CD4-positive, alpha-beta T cell (primary cell): Measurements from ENCODE around the gene DYNC1H1. TPM values are rescaled to one million over a fixed set of nuclear protein-coding genes. Genes with fewer than 3 reads are reported as not detected.
"Not testable (repeated sequence)": the region's sequence is repeated elsewhere in the genome, so short reads cannot be mapped to it uniquely, and the experiment has no call there.

Source experiments
- ATAC-seq: fragments of 200-7000 bp; cut with Tn5 transposase; one replicate; pipeline ENCODE4 v1.10.0; 2022; ENCODE audit warnings: mild to moderate bottlenecking; ENCODE audit not compliant: poor library complexity
- CTCF ChIA-PET: fragments of 350-600 bp; sonication (Branson Sonifier 250); formaldehyde crosslinking; loops from one replicate; lab custom pipeline; 2021; ENCODE audit warnings: antibody characterized with exemption, inconsistent platforms; lab: Charles Lee
- POLR2A ChIA-PET: fragments of 350-600 bp; sonication (Branson Sonifier 250); formaldehyde crosslinking; loops from one replicate; lab custom pipeline; 2021; ENCODE audit warnings: antibody characterized with exemption, inconsistent platforms; lab: Charles Lee
- DNase-seq, 14 experiments: peaks; one replicate each; pipeline ENCODE4 v3.0.0-alpha.2; 2013 to 2020; ENCODE audit warnings: mixed read lengths in 2 of 14
- H3K27ac ChIP-seq, 2 donors: one replicate each; pipeline versions ENCODE4 v1.5.1 to v1.7.0; 2013; ENCODE audit warnings: low read length in 2 of 2, low read depth in 1 of 2, mild to moderate bottlenecking in 1 of 2
- H3K27me3 ChIP-seq, 2 experiments: 1 replicate in 1 of 2; 2 replicates in 1 of 2; pipeline versions ENCODE4 v1.6.1 to v1.7.0; 2013; ENCODE audit warnings: low read length in 2 of 2, control low read depth in 1 of 2, mild to moderate bottlenecking in 1 of 2, moderate library complexity in 1 of 2; ENCODE audit not compliant: insufficient read depth in 2 of 2, control insufficient read depth in 1 of 2
- H3K36me3 ChIP-seq: one replicate; pipeline ENCODE4 v1.6.1; 2013; ENCODE audit warnings: low read length, control low read depth; ENCODE audit not compliant: insufficient read depth
- H3K4me1 ChIP-seq: one replicate; pipeline ENCODE4 v1.6.1; 2013; ENCODE audit warnings: low read length, control low read depth; ENCODE audit not compliant: insufficient read depth
- H3K4me3 ChIP-seq: one replicate; pipeline ENCODE4 v1.5.1; 2013; ENCODE audit warnings: mild to moderate bottlenecking, low read length, moderate library complexity
- H3K9me3 ChIP-seq, 2 experiments: 1 replicate in 1 of 2; 2 replicates in 1 of 2; pipeline versions ENCODE4 v1.6.1 to v1.7.0; 2013; ENCODE audit warnings: low read length in 2 of 2, mild to moderate bottlenecking in 2 of 2, control low read depth in 1 of 2, moderate library complexity in 1 of 2; ENCODE audit not compliant: control insufficient read depth in 1 of 2, insufficient read depth in 1 of 2
- H3K27ac Mint-ChIP-seq: one replicate; pipeline ENCODE4 v1.8.0; 2020; ENCODE audit warnings: mixed read lengths
- H3K27me3 Mint-ChIP-seq: one replicate; pipeline ENCODE4 v1.8.0; 2021; ENCODE audit warnings: mixed read lengths
- H3K36me3 Mint-ChIP-seq: one replicate; pipeline ENCODE4 v1.8.0; 2021; ENCODE audit warnings: low read depth, mixed read lengths
- H3K4me1 Mint-ChIP-seq: one replicate; pipeline ENCODE4 v1.8.0; 2021; ENCODE audit warnings: low read depth, mixed read lengths
- H3K4me3 Mint-ChIP-seq: one replicate; pipeline ENCODE4 v1.8.0; 2020; ENCODE audit warnings: mild to moderate bottlenecking, mixed read lengths
- H3K9me3 Mint-ChIP-seq: one replicate; pipeline ENCODE4 v1.8.0; 2020; ENCODE audit warnings: mixed read lengths
- intact Hi-C, 2 experiments: fragments of 100-400 bp; cut with DNase I in 1 of 2; cut with micrococcal nuclease in 1 of 2; formaldehyde crosslinking; loops; one replicate each; pipeline versions ENCODE4 v1.15.1 to v1.9.0; 2023 to 2025; cut with DNase I, micrococcal nuclease
- total RNA-seq, 174 experiments: library from RNA in 2 of 174; stranded (reverse) in 2 of 174; gene quantifications; one replicate each; pipeline ENCODE4 v1.2.3 and lab custom pipeline; 2021 to 2026
- TF ChIP-seq, protein P1 (sequence below): fragments of 200-600 bp; IDR thresholded peaks from one replicate; pipeline ENCODE4 v1.8.0; 2022; ENCODE audit warnings: antibody characterized with exemption, mild to moderate bottlenecking

The DYNC1H1 gene
- total RNA-seq, 2 experiments from 2014 or later = 286 to 293 TPM

GRCh38 chr14:101982621-101983020 lies 18.2 kb downstream of the DYNC1H1 start:
- ATAC-seq = no peak
- H3K4me1 ChIP-seq = no peaks in the 10 kb centered on the region
- POLR2A ChIA-PET = no interaction called here
- Mint-ChIP-seq H3K4me3 (no peak overlapping the region), H3K27me3 (no peaks in the 10 kb centered on the region), H3K27ac (no peak overlapping the region), H3K9me3 (no peaks in the 10 kb centered on the region), H3K36me3 (peaks cover 88% of the 10 kb centered on the region), H3K4me1 (peaks cover 4% of the 10 kb centered on the region)
- DNase-seq = no peak
- no peak overlapping the region for H3K4me3 ChIP-seq
- TF ChIP-seq, protein P1, sequence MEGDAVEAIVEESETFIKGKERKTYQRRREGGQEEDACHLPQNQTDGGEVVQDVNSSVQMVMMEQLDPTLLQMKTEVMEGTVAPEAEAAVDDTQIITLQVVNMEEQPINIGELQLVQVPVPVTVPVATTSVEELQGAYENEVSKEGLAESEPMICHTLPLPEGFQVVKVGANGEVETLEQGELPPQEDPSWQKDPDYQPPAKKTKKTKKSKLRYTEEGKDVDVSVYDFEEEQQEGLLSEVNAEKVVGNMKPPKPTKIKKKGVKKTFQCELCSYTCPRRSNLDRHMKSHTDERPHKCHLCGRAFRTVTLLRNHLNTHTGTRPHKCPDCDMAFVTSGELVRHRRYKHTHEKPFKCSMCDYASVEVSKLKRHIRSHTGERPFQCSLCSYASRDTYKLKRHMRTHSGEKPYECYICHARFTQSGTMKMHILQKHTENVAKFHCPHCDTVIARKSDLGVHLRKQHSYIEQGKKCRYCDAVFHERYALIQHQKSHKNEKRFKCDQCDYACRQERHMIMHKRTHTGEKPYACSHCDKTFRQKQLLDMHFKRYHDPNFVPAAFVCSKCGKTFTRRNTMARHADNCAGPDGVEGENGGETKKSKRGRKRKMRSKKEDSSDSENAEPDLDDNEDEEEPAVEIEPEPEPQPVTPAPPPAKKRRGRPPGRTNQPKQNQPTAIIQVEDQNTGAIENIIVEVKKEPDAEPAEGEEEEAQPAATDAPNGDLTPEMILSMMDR = no peak
- H3K27ac ChIP-seq = no peak overlapping the region
- peaks cover 81% of the 10 kb centered on the region for H3K36me3 ChIP-seq
- CTCF ChIA-PET = no interaction called here
- intact Hi-C loops = no loop called here
- no peaks in the 10 kb centered on the region for H3K9me3 ChIP-seq
- H3K27me3 ChIP-seq = no peaks in the 10 kb centered on the region

DNA sequence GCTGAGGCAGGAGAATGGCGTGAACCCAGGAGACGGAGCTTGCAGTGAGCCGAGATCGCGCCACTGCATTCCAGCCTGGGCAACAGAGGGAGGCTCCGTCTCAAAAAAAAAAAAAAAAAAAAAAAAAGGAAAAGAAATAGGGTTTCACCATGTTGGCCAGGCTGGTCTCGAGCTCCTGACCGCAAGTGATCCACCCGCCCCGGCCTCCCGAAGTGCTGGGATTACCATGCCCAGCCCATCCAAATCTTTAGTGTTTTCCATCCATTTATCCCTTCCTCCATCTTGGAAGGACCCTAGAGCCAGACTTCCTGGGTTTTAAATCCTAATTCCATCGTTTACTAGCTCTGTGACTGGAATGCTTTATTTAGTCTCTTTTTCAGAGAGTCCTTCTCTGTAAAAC lies 20.5 kb downstream of the DYNC1H1 start:
- H3K27ac ChIP-seq, H3K4me1 Mint-ChIP-seq, POLR2A ChIA-PET, H3K4me1 ChIP-seq, H3K9me3 Mint-ChIP-seq, CTCF ChIA-PET, H3K4me3 ChIP-seq, ATAC-seq, H3K4me3 Mint-ChIP-seq, H3K27me3 ChIP-seq, DNase-seq, H3K27me3 Mint-ChIP-seq, H3K27ac Mint-ChIP-seq, H3K9me3 ChIP-seq: not testable (repeated sequence)
- intact Hi-C loops = loop anchor here in 1 of 2 experiments (5.0 kb wide), 1 partner anchor 42 kb away; no protein-coding TSS in a partner anchor
- H3K36me3 ChIP-seq = peaks cover 86% of the 10 kb centered on the region
- H3K36me3 Mint-ChIP-seq = peaks cover 88% of the 10 kb centered on the region

DNA sequence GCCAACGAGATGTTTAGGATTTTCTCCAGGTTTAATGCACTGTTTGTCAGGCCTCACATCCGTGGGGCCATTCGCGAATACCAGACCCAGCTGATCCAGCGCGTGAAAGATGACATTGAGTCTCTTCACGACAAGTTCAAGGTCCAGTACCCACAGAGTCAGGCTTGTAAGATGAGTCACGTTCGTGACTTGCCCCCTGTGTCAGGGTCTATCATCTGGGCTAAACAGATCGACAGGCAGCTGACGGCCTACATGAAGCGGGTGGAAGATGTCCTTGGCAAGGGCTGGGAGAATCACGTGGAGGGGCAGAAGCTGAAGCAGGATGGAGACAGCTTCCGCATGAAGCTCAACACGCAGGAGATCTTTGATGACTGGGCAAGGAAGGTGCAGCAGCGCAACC lies 21.6 kb downstream of the DYNC1H1 start:
- Mint-ChIP-seq H3K4me3 (no peak overlapping the region), H3K4me1 (no peaks in the 10 kb centered on the region), H3K27ac (no peak overlapping the region), H3K36me3 (peaks cover 85% of the 10 kb centered on the region), H3K27me3 (no peaks in the 10 kb centered on the region), H3K9me3 (no peaks in the 10 kb centered on the region)
- CTCF ChIA-PET = no interaction called here
- ATAC-seq (no peak), DNase-seq (no peak)
- intact Hi-C loops = loop anchor here in 1 of 2 experiments (5.0 kb wide), 1 partner anchor 41 kb away; no protein-coding TSS in a partner anchor
- H3K27ac ChIP-seq = no peak overlapping the region
- H3K9me3 ChIP-seq = no peaks in the 10 kb centered on the region
- TF ChIP-seq, protein P1 = no peak
- no peak overlapping the region for H3K4me3 ChIP-seq
- no peaks in the 10 kb centered on the region for H3K4me1 ChIP-seq
- POLR2A ChIA-PET = interaction anchor here (0.6 kb wide), 1 partner anchor 264 kb away, joined by 3 read pairs; no protein-coding TSS in a partner anchor
- peaks cover 84% of the 10 kb centered on the region for H3K36me3 ChIP-seq
- H3K27me3 ChIP-seq = no peaks in the 10 kb centered on the region

GRCh38 chr14:101986953-101987352 lies 22.6 kb downstream of the DYNC1H1 start:
- Histone ChIP-seq H3K27ac (no peak overlapping the region), H3K36me3 (peaks cover 84% of the 10 kb centered on the region), H3K4me1 (no peaks in the 10 kb centered on the region), H3K4me3 (no peak overlapping the region), H3K27me3 (no peaks in the 10 kb centered on the region), H3K9me3 (no peaks in the 10 kb centered on the region)
- TF ChIP-seq, protein P1 = no peak
- ATAC-seq (no peak), DNase-seq (no peak)
- intact Hi-C loops = loop anchor here in 1 of 2 experiments (5.0 kb wide), 1 partner anchor 40 kb away; no protein-coding TSS in a partner anchor
- Mint-ChIP-seq H3K27me3 (no peaks in the 10 kb centered on the region), H3K4me1 (no peaks in the 10 kb centered on the region), H3K9me3 (no peaks in the 10 kb centered on the region), H3K27ac (no peak overlapping the region), H3K36me3 (peaks cover 85% of the 10 kb centered on the region), H3K4me3 (no peak overlapping the region)
- CTCF ChIA-PET = no interaction called here
- POLR2A ChIA-PET = no interaction called here
